NCI-H2029 treated with DMSO at 0.1 percent for 48 hours (cell line): ENCODE measurements around the gene AQP12B.

Experiments
- DNase-seq: peaks from one replicate; lab custom pipeline; 2025; lab: John Stamatoyannopoulos, UW

Gene AQP12B

GRCh38 chr2:240632306-240632721 lies 50.4 kb downstream of the AQP12B start:
- DNase-seq, result no peak

- DNase-seq, result no peak
Measured at GRCh38 chr2:240631548-240632305, 51.0 kb downstream of the AQP12B start.

- DNase-seq, result no peak
Measured at GRCh38 chr2:240630771-240631547, 51.7 kb downstream of the AQP12B start.

- no peak for DNase-seq
Measured at GRCh38 chr2:240629968-240630770, 52.5 kb downstream of the AQP12B start.

- DNase-seq, result no peak
Measured at GRCh38 chr2:240629619-240629967, 53.1 kb downstream of the AQP12B start.

- no peak for DNase-seq
Measured at GRCh38 chr2:240628808-240629618, 53.7 kb downstream of the AQP12B start.

- no peak for DNase-seq
Measured at GRCh38 chr2:240628507-240628807, 54.2 kb downstream of the AQP12B start.

GRCh38 chr2:240627736-240628506 lies 54.8 kb downstream of the AQP12B start:
- DNase-seq, result no peak

GRCh38 chr2:240626531-240627300 lies 56.0 kb downstream of the AQP12B start:
- no peak for DNase-seq
